Central memory CD4-positive, alpha-beta T cell (primary cell): ENCODE results near the gene IFNGR2.
"Not testable (repeated sequence)": the region's sequence is repeated elsewhere in the genome, so short reads cannot be mapped to it uniquely, and the experiment has no call there.

ENCODE experiments used
- DNase-seq: peaks from one replicate; pipeline ENCODE4 v3.0.0; 2022
- total RNA-seq, 3 experiments: gene quantifications; one replicate each; lab custom pipeline; 2026; lab: John Stamatoyannopoulos, UW

The IFNGR2 gene
- total RNA-seq = 13.5 to 49.1 (median 17.1) reads per million in 3 experiments

- peak; percentile 33 for DNase-seq
These were observed at the start of gene IFNGR2 for GRCh38 chr21:33403128-33403785. TSS of gene IFNGR2 (plus strand) at chr21:33403413. CDS start at chr21:33403544, 131 bp downstream.

- DNase-seq = no peak
These were observed 47.9 kb upstream of the IFNGR2 start for GRCh38 chr21:33355355-33355754.

- DNase-seq = no peak
These were observed 47.2 kb upstream of the IFNGR2 start for GRCh38 chr21:33355996-33356395.

GRCh38 chr21:33357177-33357576 lies 46.0 kb upstream of the IFNGR2 start:
- no peak for DNase-seq

- DNase-seq = no peak
These were observed 43.8 kb upstream of the IFNGR2 start for GRCh38 chr21:33359446-33359845.

GRCh38 chr21:33360281-33360680 lies 42.9 kb upstream of the IFNGR2 start:
- no peak for DNase-seq

GRCh38 chr21:33360881-33361602 lies 42.2 kb upstream of the IFNGR2 start:
- peak; percentile 80 for DNase-seq

GRCh38 chr21:33362044-33362555 lies 41.1 kb upstream of the IFNGR2 start:
- DNase-seq = peak; percentile 87

GRCh38 chr21:33363911-33364609 lies 39.2 kb upstream of the IFNGR2 start:
- not testable (repeated sequence) for DNase-seq

- no peak for DNase-seq
These were observed 38.4 kb upstream of the IFNGR2 start for GRCh38 chr21:33364830-33365229.

GRCh38 chr21:33367309-33367973 lies 35.8 kb upstream of the IFNGR2 start:
- DNase-seq = no peak

GRCh38 chr21:33368124-33368523 lies 35.1 kb upstream of the IFNGR2 start:
- DNase-seq = no peak

GRCh38 chr21:33368576-33368975 lies 34.6 kb upstream of the IFNGR2 start:
- DNase-seq = no peak

- DNase-seq = no peak
These were observed 33.6 kb upstream of the IFNGR2 start for GRCh38 chr21:33369586-33369985.

- no peak for DNase-seq
These were observed 32.9 kb upstream of the IFNGR2 start for GRCh38 chr21:33370305-33370704.

GRCh38 chr21:33371366-33371765 lies 31.8 kb upstream of the IFNGR2 start:
- DNase-seq = no peak

GRCh38 chr21:33372582-33372981 lies 30.6 kb upstream of the IFNGR2 start:
- no peak for DNase-seq

GRCh38 chr21:33373451-33373850 lies 29.8 kb upstream of the IFNGR2 start:
- no peak for DNase-seq

- no peak for DNase-seq
These were observed 29.1 kb upstream of the IFNGR2 start for GRCh38 chr21:33374080-33374449.

- peak; percentile 43 for DNase-seq
These were observed 28.6 kb upstream of the IFNGR2 start for GRCh38 chr21:33374450-33375096.

- DNase-seq = no peak
These were observed 28.0 kb upstream of the IFNGR2 start for GRCh38 chr21:33375101-33375644.
